Inflammatory macrophage treated with lipopolysaccharide for 1 hour (primary cell): Measurements from ENCODE around the gene GNGT2.

Experiments used
- DNase-seq, 2 donors: peaks; one replicate each; pipeline ENCODE4 v3.0.0-alpha.2; 2020 to 2022

GNGT2 gene

DNA sequence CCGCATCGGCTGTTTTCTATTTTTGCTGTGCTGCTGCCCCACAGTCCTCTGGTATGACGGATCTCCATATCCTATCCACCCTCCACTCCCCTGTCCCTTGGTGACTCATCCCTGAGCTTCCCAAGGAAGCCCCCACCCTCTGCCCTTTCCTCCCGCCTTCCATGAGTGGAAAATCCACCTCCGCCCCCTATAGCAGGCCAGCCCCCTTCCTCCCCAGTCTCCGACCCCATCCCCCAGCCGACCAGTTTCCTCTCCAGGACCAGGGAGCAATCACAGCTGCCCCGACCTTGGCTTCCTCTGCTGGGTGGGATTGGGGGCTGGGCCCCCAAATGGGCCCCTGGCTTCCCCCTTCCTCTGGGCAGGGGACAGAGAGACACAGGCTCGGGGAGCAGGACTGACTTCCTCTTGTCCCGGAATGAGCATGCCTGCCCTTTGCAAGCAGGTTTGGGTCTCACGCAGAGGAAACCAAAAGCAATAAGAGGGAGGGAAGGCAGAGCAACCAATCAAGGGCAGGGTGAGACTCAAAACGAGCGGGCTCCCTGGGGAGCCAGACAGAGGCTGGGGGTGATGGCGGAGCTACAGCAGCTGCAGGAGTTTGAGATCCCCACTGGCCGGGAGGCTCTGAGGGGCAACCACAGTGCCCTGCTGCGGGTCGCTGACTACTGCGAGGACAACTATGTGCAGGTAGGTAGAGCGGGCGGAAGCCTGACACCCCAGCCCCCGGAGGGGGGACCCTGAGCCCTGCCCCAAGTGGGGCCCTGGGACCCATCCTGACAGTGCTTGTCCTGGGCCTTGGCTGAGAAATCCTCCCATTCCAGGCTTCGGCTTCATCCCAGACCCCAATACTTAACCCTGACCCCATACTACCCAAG lies at the start of gene GNGT2, which contains the start of gene ABI3:
GNGT2 (minus strand) TSS at position 417 of the 872 bp plus-strand sequence. CDS start 3,152 bp downstream, outside the sequence.
ABI3 (plus strand) TSS at position 550 of the 872 bp plus-strand sequence; CDS start at position 568, 18 bp downstream.
- peak; percentile 26 to 33 for DNase-seq

DNA sequence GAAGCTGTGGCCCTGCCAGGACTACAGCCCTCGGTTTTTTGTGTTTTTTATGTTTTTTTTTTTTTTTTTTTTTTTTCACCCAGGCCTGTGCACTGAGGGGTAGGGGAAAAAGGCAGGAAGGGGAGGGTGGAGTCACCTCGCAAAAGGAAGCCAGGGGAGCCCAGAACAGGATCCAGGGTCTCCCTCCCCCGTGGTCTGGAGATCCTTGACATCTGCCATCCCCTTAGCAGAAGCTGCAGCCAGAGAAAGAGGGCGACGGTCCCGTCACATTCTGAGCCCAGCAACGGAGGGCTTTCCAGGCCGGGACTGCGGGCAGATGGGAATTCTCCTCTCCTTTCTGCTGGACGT lies 49.3 kb upstream of the GNGT2 start:
- no peak for DNase-seq

DNA sequence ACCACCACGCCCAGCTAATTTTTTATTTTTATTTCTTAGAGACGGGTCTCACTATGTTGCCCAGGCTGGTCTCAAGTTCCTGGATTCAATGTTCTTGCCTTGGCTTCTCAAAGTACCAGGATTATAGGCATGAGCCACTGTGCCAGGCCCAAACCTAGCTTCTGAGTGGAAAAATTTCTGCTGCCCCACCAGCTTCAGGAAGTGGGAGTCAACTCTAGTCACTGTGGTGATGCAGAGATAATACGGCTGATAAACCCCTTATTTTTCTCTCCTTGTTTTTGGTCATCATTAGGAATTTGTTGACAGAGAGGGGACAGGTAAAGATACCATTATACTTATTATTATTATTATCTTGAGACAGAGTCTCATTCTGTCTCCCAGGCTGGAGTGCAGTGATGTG lies 48.0 kb upstream of the GNGT2 start:
- no peak for DNase-seq

DNA sequence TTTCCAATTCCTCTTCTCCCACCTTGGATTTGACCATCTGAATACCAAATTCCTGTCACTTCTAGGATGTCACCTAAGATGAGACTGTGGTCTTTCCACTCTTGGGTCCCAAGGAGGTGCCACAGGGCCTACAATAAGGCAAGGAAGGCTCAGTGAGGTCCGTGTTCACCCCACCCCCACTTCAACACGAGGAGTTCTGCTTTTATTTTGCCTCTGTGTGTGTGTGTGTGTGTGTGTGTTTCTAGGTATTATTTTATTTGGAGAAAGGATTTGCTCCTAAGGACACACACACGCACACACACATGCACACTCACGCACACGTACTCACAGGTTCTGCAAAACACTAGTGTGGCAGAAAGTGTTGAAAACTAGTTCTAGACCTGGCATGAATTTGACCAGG lies 44.8 kb upstream of the GNGT2 start:
- DNase-seq = no peak

DNA sequence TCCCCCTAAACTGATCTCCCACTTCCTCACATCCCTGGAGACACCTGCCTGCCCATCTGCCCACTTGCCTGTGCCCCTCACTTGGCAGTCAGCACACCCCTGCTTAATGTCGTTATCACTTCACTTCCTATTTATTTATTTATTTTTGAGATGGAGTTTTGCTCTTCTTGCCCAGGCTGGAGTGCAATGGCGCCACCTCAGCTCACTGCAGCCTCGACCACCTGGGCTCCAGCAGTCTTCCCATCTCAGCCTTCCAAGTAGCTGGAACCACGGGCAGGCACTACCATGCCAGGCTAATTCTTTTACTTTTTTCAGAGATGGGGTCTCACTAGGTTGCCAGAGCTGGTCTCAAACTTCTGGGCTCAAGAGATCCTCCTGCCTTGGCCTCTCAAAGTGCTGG lies 43.7 kb upstream of the GNGT2 start:
- DNase-seq = no peak

DNA sequence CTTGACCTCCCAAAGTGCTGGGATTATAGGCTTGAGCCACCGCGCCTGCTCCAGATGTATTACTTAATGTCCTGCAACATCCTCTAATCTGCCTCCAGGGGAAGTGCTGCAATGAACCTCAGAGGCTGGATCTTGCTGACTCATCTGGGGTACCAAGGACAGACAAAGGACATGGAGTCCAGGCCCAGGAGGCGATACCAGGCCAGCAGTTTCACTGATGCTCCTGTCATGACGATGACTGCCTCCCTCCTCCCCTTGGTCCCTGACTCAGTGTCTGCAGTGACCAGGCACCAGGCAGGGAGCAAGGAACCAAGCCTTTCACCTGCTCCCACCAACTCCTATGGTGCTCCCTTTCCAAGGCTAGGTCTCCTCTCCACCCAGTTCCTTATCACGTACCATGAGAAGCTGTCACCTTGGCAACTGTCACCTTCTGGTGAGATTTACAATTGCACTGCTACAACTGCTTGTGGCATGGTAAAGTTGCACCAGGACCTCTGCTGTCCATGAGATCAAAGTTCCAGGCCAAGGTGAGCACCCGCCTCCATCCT lies 41.8 kb upstream of the GNGT2 start:
- DNase-seq = peak; percentile 74 to 79

DNA sequence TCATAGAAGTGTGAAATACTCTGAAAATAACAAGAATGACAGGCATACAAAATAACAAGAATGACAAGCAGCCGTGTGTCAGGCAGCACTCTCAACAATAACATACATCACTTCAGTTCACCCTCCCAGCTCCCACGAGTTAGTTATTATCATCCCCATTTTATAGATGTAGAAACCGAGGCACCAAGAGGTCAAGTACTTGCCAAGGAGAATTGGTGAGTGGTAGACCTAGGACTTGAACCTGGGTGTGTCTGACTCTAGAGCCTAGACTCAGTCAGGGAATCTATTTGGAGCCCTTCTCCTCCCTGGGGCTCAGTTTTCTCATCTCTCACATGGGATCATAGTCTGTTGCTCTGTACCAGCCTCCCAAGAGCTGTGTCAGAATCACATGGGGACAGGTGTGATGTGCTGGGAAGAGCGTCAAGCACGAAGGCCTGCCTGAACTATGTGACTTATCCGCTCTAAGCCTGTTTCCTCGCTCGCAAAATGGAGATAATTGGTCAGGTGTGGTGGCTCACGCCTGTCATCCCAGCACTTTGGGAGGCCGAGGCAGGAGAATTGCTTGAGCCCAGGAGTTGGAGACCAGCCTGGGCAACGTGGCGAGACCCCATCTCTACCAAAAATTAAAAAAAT lies 39.6 kb upstream of the GNGT2 start:
- no peak for DNase-seq

DNA sequence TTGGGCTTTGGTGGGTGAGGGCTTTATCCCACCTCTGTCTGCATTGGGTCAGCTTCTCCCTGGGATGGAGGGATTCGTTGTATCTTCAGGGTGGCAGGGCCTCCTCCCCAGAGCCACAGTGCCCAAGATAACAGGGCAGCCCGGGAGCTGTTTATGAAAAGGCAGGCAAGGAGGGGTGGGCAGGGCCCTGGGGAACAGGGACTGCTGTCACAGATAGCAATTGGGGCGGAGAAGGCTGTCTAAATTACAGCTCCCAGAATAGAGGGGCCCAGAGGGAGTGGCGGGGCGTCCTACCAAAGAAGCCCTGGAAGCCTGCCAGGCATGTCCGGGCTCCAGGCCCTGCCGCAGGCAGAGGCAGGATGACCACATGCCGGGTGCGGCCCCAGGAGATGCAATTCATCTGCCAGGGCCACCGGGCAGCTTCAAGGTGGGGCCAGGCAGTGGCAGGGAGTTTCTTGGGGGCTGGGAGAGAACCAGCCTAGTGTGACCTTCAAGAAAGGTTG lies 39.0 kb upstream of the GNGT2 start:
- DNase-seq = no peak

DNA sequence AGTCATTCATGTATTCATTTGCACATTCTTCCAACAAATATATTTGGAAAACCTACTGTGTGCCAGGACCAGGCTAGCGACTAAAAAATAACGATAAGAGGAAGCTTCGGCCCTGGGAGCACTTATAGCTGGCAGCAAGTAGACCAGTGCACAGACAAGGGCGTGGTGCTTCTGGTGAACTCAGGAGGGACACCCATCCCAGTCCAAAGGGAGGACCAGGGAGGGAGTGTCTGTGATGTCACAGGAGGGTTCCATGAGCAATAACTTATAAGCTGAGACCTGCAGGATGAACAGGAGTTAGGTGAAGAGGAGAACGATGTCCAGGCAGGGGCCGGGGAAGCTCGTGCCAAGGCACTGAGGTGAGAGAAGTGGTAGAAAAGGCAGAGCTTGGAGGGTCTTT lies 37.6 kb upstream of the GNGT2 start:
- no peak for DNase-seq

DNA sequence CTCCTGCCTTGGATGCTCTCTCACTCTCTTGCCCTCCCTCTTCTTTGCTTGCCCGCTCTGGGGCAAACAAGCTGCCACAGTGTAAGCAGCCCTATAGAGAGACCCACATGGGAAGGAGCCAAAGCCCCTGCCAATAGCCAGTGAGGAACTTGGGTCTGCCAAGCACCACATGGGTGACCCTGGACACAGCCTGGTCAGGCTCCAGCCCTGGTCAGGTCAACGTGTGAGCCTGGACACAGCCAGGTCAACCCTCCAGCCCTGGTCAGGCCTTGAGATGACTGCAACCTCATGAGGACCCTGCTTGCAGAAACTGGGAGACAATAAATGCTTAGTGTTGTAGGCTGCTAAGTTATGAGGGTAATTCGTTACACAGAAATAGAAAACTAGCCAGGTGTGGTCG lies 34.5 kb upstream of the GNGT2 start:
- no peak for DNase-seq

DNA sequence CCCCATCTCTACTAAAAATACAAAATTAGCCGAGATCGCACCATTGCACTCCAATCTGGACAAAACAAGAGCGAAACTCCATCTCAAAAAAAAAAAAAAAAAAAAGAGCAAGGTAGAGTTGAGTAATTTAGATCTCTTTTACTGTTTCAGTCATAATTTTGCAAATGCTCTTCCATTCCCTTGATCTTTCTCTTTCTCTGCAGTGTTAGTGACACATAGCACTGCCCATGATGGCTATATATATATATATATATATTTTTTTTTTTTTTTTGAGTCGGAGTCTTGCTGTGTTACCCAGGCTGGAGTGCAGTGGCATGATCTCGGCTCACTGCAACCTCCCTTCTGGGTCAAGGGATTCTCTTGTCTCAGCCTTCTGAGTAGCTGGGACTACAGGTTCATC lies 32.4 kb upstream of the GNGT2 start:
- DNase-seq = no peak

DNA sequence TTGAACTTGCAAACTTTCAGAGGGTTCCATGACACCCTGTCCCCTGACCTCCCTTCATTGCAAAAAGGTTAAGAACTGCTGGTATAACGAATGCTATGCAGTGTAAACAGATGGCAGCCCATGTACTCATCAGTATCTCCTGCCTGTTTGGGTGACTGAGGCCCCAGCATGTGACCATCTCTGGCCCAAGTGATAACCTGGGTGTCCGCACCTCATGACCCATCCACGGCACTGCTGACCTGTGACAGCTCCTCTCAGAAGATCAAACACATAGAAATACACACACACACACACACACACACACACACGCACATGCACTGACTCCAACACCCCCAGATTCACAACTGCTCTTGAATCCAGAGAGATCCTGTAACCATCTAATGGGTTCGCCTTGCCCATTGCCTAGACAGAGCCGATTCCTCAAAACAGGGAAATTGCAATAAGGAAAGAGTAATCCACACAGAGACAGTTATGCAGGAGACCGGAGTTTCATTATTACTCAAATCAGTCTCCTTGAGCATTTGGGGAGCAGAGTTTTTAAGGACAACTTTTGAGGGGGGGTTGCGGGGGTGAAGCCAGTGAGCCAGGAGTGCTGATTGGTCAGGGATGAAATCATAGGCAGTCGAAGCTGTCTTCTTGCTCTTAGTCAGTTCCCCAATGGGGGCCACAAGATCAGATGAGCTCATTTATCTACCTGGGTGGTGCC lies 31.5 kb upstream of the GNGT2 start:
- no peak for DNase-seq

DNA sequence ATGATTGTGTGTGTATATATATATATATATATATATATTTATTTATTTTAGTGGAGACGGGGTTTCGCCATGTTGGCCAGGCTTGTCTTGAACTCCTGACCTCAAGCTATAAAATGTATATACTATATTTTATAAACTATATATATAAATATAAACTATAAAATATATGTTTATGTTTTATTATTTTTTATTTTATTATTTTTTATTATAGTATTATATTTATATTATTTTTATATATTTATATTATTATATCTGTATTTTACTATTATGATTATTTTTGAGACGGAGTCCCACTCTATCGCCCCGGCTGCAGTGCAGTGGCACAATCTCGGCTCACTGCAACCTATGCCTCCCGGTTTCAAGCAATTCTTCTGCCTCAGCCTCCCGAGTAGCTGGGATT lies 30.7 kb upstream of the GNGT2 start:
- DNase-seq = no peak

DNA sequence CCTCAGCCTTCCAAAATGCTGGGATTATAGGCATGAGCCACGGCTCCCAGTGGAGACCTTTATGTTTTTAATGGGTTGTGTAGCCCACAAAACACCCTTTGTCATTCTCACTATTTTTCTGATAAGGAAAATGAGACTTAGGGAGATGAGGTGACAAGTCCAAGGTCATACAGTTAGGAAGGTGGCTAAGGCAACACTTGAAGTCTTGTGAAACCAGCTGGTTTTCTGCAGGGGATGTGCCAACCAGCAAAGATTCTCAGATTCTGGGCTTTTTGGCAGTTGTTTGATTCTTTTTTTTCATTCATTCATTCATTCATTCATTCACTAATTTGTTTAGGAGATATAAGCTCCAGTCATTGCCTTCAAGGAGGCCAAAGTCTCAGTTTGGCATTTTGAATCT lies 30.2 kb upstream of the GNGT2 start:
- DNase-seq = no peak

DNA sequence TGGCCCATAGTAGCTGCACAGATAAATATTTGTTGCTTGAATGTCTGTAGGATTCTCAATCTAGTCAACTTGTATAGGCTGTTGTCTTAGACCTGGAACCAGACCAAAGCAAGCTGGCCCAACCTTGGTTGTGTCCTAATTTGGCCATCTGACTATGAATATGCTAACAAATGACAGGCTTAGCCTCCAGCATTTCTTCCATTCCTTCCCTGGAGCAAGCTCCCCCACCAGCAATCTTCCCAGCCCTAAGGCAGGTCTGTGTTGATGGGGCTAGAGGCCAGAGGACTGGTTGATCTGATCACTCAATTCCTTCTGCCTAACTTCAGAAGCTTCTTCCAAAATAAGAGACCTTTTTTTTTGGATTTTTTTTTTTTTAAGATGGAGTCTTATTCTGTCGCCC lies 29.6 kb upstream of the GNGT2 start:
- DNase-seq = no peak

DNA sequence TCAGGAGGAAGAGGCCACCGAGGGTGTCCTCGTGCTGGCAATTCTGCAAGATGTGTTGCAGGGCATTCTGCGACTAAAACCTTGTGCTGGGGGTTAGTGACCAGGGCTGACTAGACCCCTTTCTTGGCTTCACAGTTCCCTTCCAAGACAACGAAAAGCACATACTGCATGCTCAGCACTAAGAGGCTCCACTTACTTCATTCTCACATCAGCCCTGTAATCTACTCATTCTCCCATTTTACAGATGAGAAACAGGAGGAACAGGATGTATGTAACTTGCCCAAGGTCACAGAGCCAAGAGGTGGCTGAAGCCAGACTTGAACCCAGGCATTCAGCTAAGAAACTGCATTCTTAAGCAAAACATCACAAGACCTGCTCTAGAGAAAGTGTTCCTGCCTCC lies 25.5 kb upstream of the GNGT2 start:
- no peak for DNase-seq

DNA sequence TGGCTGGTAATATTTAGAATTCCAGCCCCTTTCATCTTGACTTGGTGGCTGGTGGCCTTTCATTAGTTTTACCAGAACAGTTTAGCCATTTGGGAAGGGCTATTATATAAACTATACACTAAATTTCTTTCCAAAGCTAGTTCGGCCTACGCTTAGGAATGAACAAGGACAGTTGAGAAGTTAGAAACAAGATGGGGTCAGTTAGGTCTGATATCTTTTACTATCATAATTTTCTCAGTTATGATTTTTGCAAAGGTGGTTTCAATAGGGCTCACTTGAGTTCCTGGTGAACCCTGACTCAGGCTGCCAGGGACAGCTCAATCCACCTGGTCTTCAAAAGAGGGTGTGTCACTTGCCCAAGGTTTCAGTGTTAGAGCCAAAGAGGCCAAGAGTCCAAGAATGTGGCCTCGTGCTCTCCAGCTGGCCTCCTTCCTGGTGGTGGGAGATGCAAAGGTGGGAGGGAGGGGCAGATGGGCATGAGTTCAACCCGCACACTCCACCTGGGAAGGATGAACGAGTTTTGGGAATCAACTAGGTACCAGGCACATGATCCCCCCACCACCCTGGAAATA lies 24.2 kb upstream of the GNGT2 start:
- DNase-seq = no peak

DNA sequence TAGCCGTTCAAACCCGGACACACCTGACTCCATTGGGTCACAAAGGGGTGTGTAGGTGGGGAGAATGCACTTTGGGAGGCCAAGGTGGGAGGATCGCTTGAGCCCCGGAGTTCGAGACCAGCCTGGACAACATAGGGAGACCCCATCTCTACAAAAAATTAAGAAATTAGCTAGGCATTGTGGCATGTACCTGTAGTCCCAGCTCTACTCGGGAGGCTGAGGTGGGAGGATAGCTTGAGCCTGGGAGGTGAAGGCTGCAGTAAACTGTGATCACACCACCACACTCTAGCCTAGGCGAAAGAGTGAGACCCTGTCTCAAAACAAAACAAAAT lies 21.2 kb upstream of the GNGT2 start:
- no peak for DNase-seq

DNA sequence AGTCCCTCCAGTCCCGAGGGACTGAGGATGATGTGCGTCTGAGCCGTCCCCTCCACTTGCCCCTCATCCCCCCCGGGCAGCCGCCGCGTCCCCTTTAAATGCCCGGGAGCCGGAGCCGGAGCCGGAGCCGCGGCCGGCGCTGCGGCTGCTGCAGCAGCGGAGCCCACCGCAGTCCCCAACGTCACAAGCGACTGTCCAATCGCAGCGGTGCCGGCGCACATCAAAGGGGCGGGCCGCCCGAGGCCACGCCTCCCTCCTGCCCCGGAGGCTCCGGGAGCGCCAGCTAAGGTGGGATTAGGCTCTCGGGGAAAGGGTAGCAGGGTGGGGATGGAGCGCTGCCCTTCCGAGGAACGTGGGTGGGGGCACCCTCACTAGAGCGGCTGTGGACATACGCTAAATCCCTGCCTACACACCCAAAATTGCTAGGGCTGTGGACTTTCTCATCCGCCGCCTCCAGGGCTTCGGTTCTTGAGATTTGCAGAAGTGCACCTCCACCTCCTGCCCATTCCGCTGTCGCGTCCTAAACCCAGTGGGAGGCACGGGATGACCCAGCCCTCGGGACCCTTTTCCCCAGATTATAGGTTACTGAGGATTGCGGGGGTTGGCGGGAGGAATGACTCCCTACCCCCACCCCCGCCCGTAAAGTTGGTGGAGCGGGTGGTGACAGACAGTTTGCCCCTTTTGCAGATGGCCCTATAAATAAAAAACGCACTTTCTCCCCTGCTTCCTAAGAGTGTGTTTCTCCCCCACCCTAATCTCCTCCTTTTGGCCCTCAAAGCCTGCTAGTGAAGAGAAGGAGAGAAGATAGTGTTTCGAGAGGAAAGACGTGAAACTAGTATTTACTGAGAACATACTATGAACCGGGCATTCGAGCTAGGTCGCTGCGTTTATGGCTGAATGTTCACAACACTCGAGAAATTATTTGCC lies 20.5 kb upstream of the GNGT2 start, which contains the start of gene PHOSPHO1:
PHOSPHO1 (minus strand) TSS at position 152 of the 927 bp plus-strand sequence. CDS start 4,096 bp downstream, outside the sequence.
- DNase-seq = peak; percentile 72 to 73

DNA sequence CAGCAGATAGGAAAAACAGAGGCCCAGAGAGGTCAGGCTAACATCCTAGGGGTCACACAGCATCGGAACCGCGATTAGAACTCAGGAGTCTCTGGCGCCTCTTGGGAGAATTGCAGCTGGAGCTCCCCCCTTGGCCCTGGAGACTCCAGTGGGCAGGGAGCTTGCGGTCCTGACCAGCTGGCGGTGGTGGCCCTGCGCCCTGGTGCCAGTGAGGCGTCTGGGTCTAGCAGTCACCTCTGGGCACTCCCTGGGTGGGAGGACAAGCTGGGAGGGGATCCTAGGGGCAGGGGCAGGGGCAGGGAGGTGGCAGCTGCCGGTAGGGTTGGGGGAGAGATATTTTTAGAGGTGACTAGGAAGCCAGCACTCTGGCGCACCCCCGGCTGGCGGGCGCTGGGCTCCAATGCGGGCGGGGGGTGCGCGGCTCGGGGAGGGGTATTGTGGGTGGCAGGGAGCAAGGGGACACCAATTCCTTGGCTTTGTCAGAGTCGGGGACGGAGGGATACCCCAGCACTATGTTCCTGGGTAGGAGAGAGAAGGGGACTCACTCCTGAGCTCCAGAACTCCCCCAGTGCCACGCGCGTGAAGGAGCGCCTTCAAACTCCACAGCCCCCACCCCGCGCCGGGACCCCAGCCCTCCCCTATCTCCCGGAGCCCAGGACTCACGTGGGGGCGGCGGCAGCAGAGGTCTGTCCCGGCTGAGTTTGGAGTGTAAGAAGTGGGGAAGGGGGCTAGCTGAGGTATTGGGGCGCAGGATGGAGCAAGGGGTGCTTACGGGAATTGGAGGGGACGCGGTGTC lies 19.6 kb upstream of the GNGT2 start:
- no peak for DNase-seq
